ENCODE results near the gene GRAMD4. TPM values are rescaled to one million over a fixed set of nuclear protein-coding genes. Genes with fewer than 3 reads are reported as not detected.
A peak's percentile ranks its signal among the peaks of the same experiment; 100 is the strongest.

Gene GRAMD4
- polyA plus RNA-seq, 3 donors, result 9.5 to 33.3 (median 12.6) TPM

GRCh38 chr22:46609175-46609690 is 11.0 kb upstream of the GRAMD4 start:
- H3K4me1 Mint-ChIP-seq, result peaks cover 59% of the 10 kb centered on the region
- H3K27ac ChIP-seq (ENCODE audit: low read depth in 1 of 2, low read length in 2 of 2), result peak overlapping the region in 1 of 2 donors; percentile 8
- peak overlapping the region; percentile 12 for H3K9ac ChIP-seq (ENCODE audit: insufficient read depth, low read length, poor library complexity, severe bottlenecking)
- peak in 2 of 3 donors; percentile 47 to 51 for DNase-seq
- H3K4me2 ChIP-seq (replicated peaks; ENCODE audit: extremely low read depth, low read length, poor library complexity, severe bottlenecking), result no peak overlapping the region
- no peaks in the 10 kb centered on the region for H3K9me3 ChIP-seq (replicated peaks in 1 of 2; ENCODE audit: control insufficient read depth in 1 of 2, insufficient read depth in 1 of 2, low read length in 2 of 2)
- peak overlapping the region in 6 of 7 donors; percentile 21 to 75 (median 64) for H3K27ac Mint-ChIP-seq
- H3K9me3 Mint-ChIP-seq, result peaks cover 0 to 3% (median 0%) of the 10 kb centered on the region in 7 donors
- no peaks in the 10 kb centered on the region for H3K27me3 ChIP-seq (ENCODE audit: control insufficient read depth in 2 of 2, insufficient read depth in 2 of 2, low read length in 2 of 2)
- peaks cover 50 to 67% of the 10 kb centered on the region in 2 donors for H3K4me1 ChIP-seq (ENCODE audit: control insufficient read depth in 1 of 2, insufficient read depth in 2 of 2, low read length in 2 of 2)
- H3K4me3 Mint-ChIP-seq, result no peak overlapping the region
- no peaks in the 10 kb centered on the region for H3K36me3 ChIP-seq (replicated peaks in 1 of 2; ENCODE audit: control insufficient read depth in 1 of 2, insufficient read depth in 2 of 2, low read length in 2 of 2)
- 85% methylated on average over 16 of the region's 17 CpGs for WGBS (ENCODE audit: insufficient coverage)
- peaks cover 36% of the 10 kb centered on the region for H4K20me1 ChIP-seq (ENCODE audit: insufficient read depth, low read length)
- H3K36me3 Mint-ChIP-seq, result peaks cover 0 to 6% of the 10 kb centered on the region in 2 donors
- H2AFZ ChIP-seq (ENCODE audit: insufficient read depth, low read depth, low read length, poor library complexity, severe bottlenecking), result no peak overlapping the region
- TF ChIP-seq, protein P1, sequence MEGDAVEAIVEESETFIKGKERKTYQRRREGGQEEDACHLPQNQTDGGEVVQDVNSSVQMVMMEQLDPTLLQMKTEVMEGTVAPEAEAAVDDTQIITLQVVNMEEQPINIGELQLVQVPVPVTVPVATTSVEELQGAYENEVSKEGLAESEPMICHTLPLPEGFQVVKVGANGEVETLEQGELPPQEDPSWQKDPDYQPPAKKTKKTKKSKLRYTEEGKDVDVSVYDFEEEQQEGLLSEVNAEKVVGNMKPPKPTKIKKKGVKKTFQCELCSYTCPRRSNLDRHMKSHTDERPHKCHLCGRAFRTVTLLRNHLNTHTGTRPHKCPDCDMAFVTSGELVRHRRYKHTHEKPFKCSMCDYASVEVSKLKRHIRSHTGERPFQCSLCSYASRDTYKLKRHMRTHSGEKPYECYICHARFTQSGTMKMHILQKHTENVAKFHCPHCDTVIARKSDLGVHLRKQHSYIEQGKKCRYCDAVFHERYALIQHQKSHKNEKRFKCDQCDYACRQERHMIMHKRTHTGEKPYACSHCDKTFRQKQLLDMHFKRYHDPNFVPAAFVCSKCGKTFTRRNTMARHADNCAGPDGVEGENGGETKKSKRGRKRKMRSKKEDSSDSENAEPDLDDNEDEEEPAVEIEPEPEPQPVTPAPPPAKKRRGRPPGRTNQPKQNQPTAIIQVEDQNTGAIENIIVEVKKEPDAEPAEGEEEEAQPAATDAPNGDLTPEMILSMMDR (IDR thresholded peaks at IDR 0.05), result no peak
- H3K4me3 ChIP-seq (replicated peaks in 1 of 3; ENCODE audit: low read depth in 2 of 3, low read length in 3 of 3), result no peak overlapping the region
- peaks cover 89% of the 10 kb centered on the region for H3K79me2 ChIP-seq (ENCODE audit: insufficient read depth, low read length)
- peaks cover 0 to 2% (median 1%) of the 10 kb centered on the region in 3 donors for H3K27me3 Mint-ChIP-seq (ENCODE audit: low read depth in 3 of 3)
- intact Hi-C loops (cut with micrococcal nuclease), result no loop called here

GRCh38 chr22:46609724-46610201 is 10.4 kb upstream of the GRAMD4 start:
- Mint-ChIP-seq H3K4me1 (peaks cover 61% of the 10 kb centered on the region), H3K9me3 (peaks cover 0 to 3% (median 0%) of the 10 kb centered on the region in 7 donors), H3K27ac (peak overlapping the region in 5 of 7 donors; percentile 20 to 75 (median 60)), H3K4me3 (no peak overlapping the region), H3K36me3 (peaks cover 0 to 6% of the 10 kb centered on the region in 2 donors), H3K27me3 (ENCODE audit: low read depth in 3 of 3) (peaks cover 0 to 2% (median 1%) of the 10 kb centered on the region in 3 donors)
- intact Hi-C loops (cut with micrococcal nuclease), result loop anchor here (5.0 kb wide), 1 partner anchor 32 kb away; no protein-coding TSS in a partner anchor
- WGBS (ENCODE audit: insufficient coverage), result 89% methylated on average over 12 of the region's 14 CpGs
- Histone ChIP-seq H3K79me2 (ENCODE audit: insufficient read depth, low read length) (peaks cover 94% of the 10 kb centered on the region), H3K9ac (ENCODE audit: insufficient read depth, low read length, poor library complexity, severe bottlenecking) (no peak overlapping the region), H3K4me3 (replicated peaks in 1 of 3; ENCODE audit: low read depth in 2 of 3, low read length in 3 of 3) (no peak overlapping the region), H3K27me3 (ENCODE audit: control insufficient read depth in 2 of 2, insufficient read depth in 2 of 2, low read length in 2 of 2) (no peaks in the 10 kb centered on the region), H3K36me3 (replicated peaks in 1 of 2; ENCODE audit: control insufficient read depth in 1 of 2, insufficient read depth in 2 of 2, low read length in 2 of 2) (no peaks in the 10 kb centered on the region), H3K27ac (ENCODE audit: low read depth in 1 of 2, low read length in 2 of 2) (peak overlapping the region in 1 of 2 donors; percentile 17), H3K4me1 (ENCODE audit: control insufficient read depth in 1 of 2, insufficient read depth in 2 of 2, low read length in 2 of 2) (peaks cover 51 to 67% of the 10 kb centered on the region in 2 donors), H3K4me2 (replicated peaks; ENCODE audit: extremely low read depth, low read length, poor library complexity, severe bottlenecking) (no peak overlapping the region), H2AFZ (ENCODE audit: insufficient read depth, low read depth, low read length, poor library complexity, severe bottlenecking) (no peak overlapping the region), H4K20me1 (ENCODE audit: insufficient read depth, low read length) (peaks cover 36% of the 10 kb centered on the region), H3K9me3 (replicated peaks in 1 of 2; ENCODE audit: control insufficient read depth in 1 of 2, insufficient read depth in 1 of 2, low read length in 2 of 2) (no peaks in the 10 kb centered on the region)
- DNase-seq, result no peak
- TF ChIP-seq, protein P1 (IDR thresholded peaks at IDR 0.05), result no peak

Measured in CD14-positive monocyte (primary cell).